MCF 10A (cell line): ENCODE measurements around the gene STEEP1. TPM values are rescaled to one million over a fixed set of nuclear protein-coding genes. Genes with fewer than 3 reads are reported as not detected.
"Not testable (repeated sequence)": the region's sequence is repeated elsewhere in the genome, so short reads cannot be mapped to it uniquely, and the experiment has no call there.

ENCODE experiments used
- BruUV-seq: library from RNA; stranded (reverse); fragments of 400-500 nt; replicated peaks from 2 replicates; lab custom pipeline; 2021; lab: Mats Ljungman, UMichigan
- CTCF ChIA-PET: fragments of 300-600 bp; sonication (Branson Sonifier 250); formaldehyde crosslinking; extraction: SDS; loops from one replicate; lab custom pipeline; 2021; ENCODE audit warnings: antibody characterized with exemption, inconsistent platforms; lab: Yijun Ruan, JAX
- POLR2A ChIA-PET: fragments of 300-600, 350-650 bp; sonication (Branson Sonifier 250); formaldehyde crosslinking; extraction: SDS; loops from one replicate; lab custom pipeline; 2020; ENCODE audit warnings: antibody characterized with exemption, inconsistent platforms; lab: Yijun Ruan, JAX
- DNase-seq: peaks from one replicate; pipeline ENCODE4 v3.0.0-alpha.2; 2018; ENCODE audit not compliant: unreplicated experiment
- H3K27ac Mint-ChIP-seq: one replicate; pipeline ENCODE4 v1.8.0; 2022; ENCODE audit warnings: mild to moderate bottlenecking, low read depth, mixed read lengths; ENCODE audit not compliant: unreplicated experiment
- H3K27me3 Mint-ChIP-seq: one replicate; pipeline ENCODE4 v1.8.0; 2022; ENCODE audit warnings: mixed read lengths; ENCODE audit not compliant: insufficient read depth, unreplicated experiment
- H3K36me3 Mint-ChIP-seq: one replicate; pipeline ENCODE4 v1.8.0; 2022; ENCODE audit warnings: mild to moderate bottlenecking, moderate library complexity, mixed read lengths; ENCODE audit not compliant: insufficient read depth, unreplicated experiment
- H3K4me1 Mint-ChIP-seq: one replicate; pipeline ENCODE4 v1.8.0; 2022; ENCODE audit warnings: mixed read lengths; ENCODE audit not compliant: insufficient read depth, unreplicated experiment
- H3K4me3 Mint-ChIP-seq: one replicate; pipeline ENCODE4 v1.8.0; 2022; ENCODE audit warnings: mild to moderate bottlenecking, moderate library complexity, mixed read lengths; ENCODE audit not compliant: unreplicated experiment
- H3K9me3 Mint-ChIP-seq: one replicate; pipeline ENCODE4 v1.8.0; 2022; ENCODE audit warnings: mixed read lengths; ENCODE audit not compliant: unreplicated experiment
- CTCF ChIP-seq: fragments of 200-600 bp; IDR thresholded peaks from one replicate; pipeline ENCODE4 v1.8.0; 2022; ENCODE audit warnings: antibody characterized with exemption, mild to moderate bottlenecking; ENCODE audit not compliant: unreplicated experiment
- intact Hi-C: fragments of 100-400 bp; cut with micrococcal nuclease; formaldehyde crosslinking; loops from 2 replicates; pipeline ENCODE4 v1.14.1; 2022
- total RNA-seq: library from RNA; stranded (reverse); gene quantifications from 2 replicates; pipeline ENCODE4 v1.2.3, GENCODE V29; 2022

STEEP1 gene
- total RNA-seq, 1 experiment from 2014 or later = 23.6 TPM

GRCh38 chrX:119500061-119500800, 65.0 kb downstream of the STEEP1 start:
- Mint-ChIP-seq H3K9me3 (no peaks in the 10 kb centered on the region), H3K36me3 (no peaks in the 10 kb centered on the region), H3K4me3 (no peak overlapping the region), H3K27me3 (no peaks in the 10 kb centered on the region), H3K27ac (no peak overlapping the region), H3K4me1 (peaks cover 22% of the 10 kb centered on the region)
- no peak for TF ChIP-seq CTCF
- no TSS peak for BruUV-seq
- ChIA-PET POLR2A (interaction anchor here (1.0 kb wide), 1 partner anchor 31 kb away, joined by 3 read pairs; no protein-coding TSS in a partner anchor), CTCF (interaction anchor here (19.2 to 19.7 kb wide), 2 partner anchors 8 kb away, joined by 485 read pairs; no protein-coding TSS in a partner anchor)
- DNase-seq = no peak
- intact Hi-C loops = no loop called here

GRCh38 chrX:119497185-119497584, 68.0 kb downstream of the STEEP1 start:
- H3K27me3 Mint-ChIP-seq = no peaks in the 10 kb centered on the region
- intact Hi-C loops = no loop called here
- H3K4me3 Mint-ChIP-seq = no peak overlapping the region
- H3K9me3 Mint-ChIP-seq = no peaks in the 10 kb centered on the region
- BruUV-seq = no TSS peak
- H3K4me1 Mint-ChIP-seq = peaks cover 15% of the 10 kb centered on the region
- POLR2A ChIA-PET = no interaction called here
- TF ChIP-seq CTCF = no peak
- no peak overlapping the region for H3K27ac Mint-ChIP-seq
- no peak for DNase-seq
- CTCF ChIA-PET = interaction anchor here (0.6 to 19.7 kb wide), 4 partner anchors 10 to 717 kb away, joined by 3 to 485 read pairs (median 3); no protein-coding TSS in a partner anchor
- no peaks in the 10 kb centered on the region for H3K36me3 Mint-ChIP-seq

- Mint-ChIP-seq H3K36me3 (no peaks in the 10 kb centered on the region), H3K9me3 (no peaks in the 10 kb centered on the region), H3K4me1 (peaks cover 8% of the 10 kb centered on the region), H3K4me3 (no peak overlapping the region), H3K27me3 (no peaks in the 10 kb centered on the region), H3K27ac (no peak overlapping the region)
- DNase-seq = no peak
- BruUV-seq = no TSS peak
- TF ChIP-seq CTCF = no peak
- CTCF ChIA-PET = interaction anchor here (1.4 to 19.7 kb wide), 3 partner anchors 12 to 18 kb away, joined by 3 to 485 read pairs (median 14); no protein-coding TSS in a partner anchor
- POLR2A ChIA-PET = interaction anchor here (1.1 to 4.9 kb wide), 4 partner anchors 8 to 28 kb away, joined by 3 to 61 read pairs (median 4); partner anchors contain the start of gene SLC25A5
- intact Hi-C loops = no loop called here
Measured at GRCh38 chrX:119495734-119496726, 69.2 kb downstream of the STEEP1 start.

GRCh38 chrX:119493851-119494495, 71.2 kb downstream of the STEEP1 start:
- H3K4me1 Mint-ChIP-seq, intact Hi-C loops, BruUV-seq, H3K9me3 Mint-ChIP-seq, H3K4me3 Mint-ChIP-seq, H3K36me3 Mint-ChIP-seq, H3K27me3 Mint-ChIP-seq: not testable (repeated sequence)
- H3K27ac Mint-ChIP-seq = peak overlapping the region; percentile 65
- POLR2A ChIA-PET = interaction anchor here (0.7 to 4.9 kb wide), 16 partner anchors 10 to 298 kb away, joined by 3 to 61 read pairs (median 5); partner anchors contain the start of genes RPL39, SLC25A5 and UBE2A
- DNase-seq = peak; percentile 65
- CTCF ChIA-PET = interaction anchor here (0.6 to 19.7 kb wide), 11 partner anchors 9 to 952 kb away, joined by 3 to 485 read pairs (median 5); no protein-coding TSS in a partner anchor
